GM10266 (cell line): Measurements from ENCODE around the gene NPPC.

Source experiments
- DNase-seq: peaks from one replicate; pipeline ENCODE4 v3.0.0; 2012; ENCODE audit errors: extremely low spot score
- TF ChIP-seq, protein P1 (sequence below): IDR thresholded peaks from 2 replicates; pipeline ENCODE4 v1.5.1; 2012; ENCODE audit warnings: mild to moderate bottlenecking, low read depth; ENCODE audit not compliant: control insufficient read depth, insufficient read depth; ENCODE audit errors: missing control alignments

NPPC gene, protein sequence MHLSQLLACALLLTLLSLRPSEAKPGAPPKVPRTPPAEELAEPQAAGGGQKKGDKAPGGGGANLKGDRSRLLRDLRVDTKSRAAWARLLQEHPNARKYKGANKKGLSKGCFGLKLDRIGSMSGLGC

DNA sequence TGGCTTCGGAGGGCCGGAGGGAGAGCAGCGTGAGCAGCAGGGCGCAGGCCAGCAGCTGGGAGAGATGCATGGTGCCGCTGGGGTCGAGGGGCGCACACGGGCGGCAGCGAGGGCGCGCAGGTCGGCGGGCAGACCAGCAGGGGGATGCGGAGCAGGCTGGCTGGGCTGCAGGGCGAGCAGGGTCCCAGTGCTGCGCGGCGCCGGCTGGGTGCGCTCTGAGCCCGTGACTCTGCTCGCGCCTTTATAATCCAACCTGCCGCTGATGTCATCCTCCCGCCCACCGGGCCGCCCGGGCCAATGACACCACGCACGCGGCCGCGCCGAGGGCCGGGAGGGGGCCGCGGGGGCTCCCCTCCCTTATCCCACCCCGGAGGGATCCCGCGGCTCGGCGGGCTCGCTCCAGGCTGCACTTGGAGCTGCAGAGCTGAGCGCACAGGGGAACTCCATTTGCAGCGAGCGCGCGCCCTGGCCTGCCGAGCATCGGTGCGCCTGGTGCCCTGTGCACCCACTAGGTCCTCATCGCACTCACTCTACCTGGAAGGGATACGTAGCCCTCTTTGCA is at the start of gene NPPC:
NPPC (minus strand) TSS at position 217 of the 562 bp plus-strand sequence; CDS start at position 70, 147 bp downstream.
- TF ChIP-seq, protein P1, sequence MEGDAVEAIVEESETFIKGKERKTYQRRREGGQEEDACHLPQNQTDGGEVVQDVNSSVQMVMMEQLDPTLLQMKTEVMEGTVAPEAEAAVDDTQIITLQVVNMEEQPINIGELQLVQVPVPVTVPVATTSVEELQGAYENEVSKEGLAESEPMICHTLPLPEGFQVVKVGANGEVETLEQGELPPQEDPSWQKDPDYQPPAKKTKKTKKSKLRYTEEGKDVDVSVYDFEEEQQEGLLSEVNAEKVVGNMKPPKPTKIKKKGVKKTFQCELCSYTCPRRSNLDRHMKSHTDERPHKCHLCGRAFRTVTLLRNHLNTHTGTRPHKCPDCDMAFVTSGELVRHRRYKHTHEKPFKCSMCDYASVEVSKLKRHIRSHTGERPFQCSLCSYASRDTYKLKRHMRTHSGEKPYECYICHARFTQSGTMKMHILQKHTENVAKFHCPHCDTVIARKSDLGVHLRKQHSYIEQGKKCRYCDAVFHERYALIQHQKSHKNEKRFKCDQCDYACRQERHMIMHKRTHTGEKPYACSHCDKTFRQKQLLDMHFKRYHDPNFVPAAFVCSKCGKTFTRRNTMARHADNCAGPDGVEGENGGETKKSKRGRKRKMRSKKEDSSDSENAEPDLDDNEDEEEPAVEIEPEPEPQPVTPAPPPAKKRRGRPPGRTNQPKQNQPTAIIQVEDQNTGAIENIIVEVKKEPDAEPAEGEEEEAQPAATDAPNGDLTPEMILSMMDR, result peak; percentile 59
- peak; percentile 86 for DNase-seq

DNA sequence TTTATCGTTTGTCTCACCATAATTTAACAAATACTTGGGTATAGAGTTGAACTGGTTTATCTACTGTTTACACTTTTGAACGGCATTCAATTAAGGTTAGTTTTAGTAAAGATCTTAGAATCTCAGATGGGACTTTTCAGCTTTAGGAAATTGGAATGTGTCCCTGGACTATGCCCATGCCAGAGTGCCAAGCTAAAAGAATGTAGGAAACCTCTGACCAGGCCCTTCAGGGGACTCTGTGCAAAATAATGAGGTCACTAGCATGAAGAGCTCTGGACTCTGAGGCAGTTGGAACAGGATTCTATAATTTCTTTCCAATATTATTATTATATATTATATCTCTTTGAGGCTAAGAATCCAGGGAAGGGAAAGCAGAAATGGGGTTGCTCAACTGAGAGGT is 48.8 kb upstream of the NPPC start:
- DNase-seq, result no peak
- TF ChIP-seq, protein P1, result no peak

DNA sequence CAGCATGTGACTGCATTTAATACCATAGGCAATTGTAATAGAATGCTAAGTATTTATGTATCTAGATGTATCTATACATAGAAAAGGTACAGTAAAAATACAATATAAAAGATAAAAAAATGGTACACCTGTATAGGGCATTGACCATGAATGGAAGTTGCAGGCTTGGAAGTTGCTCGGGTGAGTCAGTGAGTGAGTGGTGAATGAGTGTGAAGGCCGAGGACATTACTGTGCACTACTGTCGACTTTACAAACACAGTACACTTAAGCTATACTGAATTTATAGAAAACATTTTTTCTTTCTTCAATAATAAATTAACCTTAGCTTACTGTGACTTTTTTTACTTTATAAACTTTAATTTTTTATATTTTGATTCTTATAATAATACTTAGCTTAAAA is 44.3 kb upstream of the NPPC start:
- TF ChIP-seq, protein P1, result no peak
- DNase-seq, result no peak

DNA sequence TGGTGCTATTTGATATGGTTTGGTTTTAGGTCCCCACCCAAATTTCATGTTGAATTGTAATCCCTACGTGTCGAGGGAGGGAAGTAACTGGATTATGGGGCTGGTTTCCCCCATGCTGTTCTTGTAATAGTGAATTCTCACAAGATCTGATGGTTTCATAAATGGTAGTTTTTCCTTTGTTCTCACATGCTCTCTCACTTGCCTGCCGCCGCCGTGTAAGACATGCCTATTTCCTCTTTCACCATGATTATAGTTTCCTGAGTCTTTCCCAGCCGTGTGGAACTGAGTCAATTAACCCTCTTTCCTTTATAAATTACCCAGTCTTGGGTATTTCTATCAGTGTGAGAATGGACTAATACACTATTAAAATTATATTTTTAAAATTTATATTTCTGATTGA is 42.6 kb upstream of the NPPC start:
- TF ChIP-seq, protein P1, result no peak
- no peak for DNase-seq

DNA sequence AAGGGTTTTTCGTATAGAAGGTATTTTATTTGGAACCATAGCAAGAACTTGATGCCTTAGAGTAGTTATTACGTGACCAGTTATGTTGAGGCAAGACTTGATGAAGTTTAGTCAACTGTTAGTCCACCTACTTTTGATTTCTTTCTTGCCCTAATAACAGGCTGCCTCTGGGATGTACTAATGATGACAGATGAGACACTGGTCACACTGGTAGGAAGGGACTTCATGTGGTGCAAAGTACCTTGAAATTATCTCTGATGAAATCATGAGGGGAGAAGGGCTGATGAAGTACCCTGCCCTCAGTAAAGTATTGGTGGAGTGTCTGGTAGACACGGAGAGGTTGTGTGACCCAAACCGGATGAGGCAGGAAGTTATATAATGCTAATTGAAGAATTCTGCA is 40.7 kb upstream of the NPPC start:
- TF ChIP-seq, protein P1, result no peak
- DNase-seq, result no peak

DNA sequence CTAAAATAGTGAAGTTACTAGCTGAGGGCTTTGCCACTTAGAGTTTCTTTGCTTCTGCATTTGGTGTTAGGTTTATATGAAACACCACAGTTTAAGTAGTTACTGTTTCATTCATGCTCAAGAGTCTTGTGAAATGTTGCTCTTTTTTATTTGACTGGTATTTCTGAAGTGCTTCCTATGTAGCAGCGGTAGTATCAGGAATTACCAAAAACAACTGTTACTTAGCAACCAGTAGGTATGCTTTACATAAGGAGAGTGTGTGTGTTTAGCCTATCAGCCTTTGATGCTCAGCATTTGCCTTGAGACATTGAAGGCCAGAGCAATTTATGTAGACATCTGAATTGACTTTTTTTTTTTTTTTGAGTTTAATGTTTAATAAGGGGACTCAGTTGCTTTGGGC is 38.9 kb upstream of the NPPC start:
- DNase-seq, result no peak
- TF ChIP-seq, protein P1, result no peak

DNA sequence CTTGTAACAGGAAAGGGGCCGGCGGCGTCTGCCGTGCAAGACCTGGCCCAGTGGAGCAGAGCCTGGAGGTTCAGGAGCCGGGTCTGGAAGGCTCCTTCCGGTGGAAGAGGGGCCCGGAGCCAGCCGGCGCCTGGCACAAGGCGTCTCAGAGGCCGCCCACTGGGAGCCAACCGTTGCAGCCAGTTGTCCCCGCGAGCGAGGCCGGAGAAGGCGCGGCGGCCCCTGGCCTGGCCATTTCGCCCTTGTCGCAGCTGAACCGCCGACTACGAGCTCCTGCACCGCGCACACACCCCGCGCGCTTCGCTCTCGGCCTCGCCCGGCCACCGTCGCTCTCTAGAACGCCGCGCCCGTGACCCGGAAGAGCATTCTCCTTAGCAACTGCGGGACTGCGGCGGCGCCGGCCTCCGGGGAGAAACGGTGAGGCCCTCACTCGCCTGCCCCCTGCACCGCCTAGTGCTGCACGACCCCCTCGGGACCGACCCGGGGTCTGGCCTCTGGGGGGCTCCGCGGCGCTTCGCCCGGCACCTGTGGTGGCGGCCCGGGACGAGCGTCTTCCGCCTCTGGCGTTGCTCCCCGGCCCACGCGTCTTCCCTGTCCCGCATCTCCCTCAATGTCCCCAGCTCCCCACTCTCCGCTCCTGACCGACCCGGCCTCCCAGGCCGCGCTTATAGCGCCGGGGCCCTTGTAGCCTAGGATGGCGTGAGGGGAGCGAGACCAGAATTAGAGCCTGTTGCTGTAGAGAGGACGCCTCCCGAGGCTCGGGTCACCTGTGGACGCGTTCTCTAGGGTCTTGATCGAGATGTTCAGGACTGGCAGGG is 35.4 kb upstream of the NPPC start, which contains the start of gene DIS3L2:
DIS3L2 (plus strand) TSS at position 365 of the 818 bp plus-strand sequence. CDS start 53,215 bp downstream, outside the sequence.
- TF ChIP-seq, protein P1, result no peak
- DNase-seq, result peak; percentile 89
